PC-9 (cell line): ENCODE measurements around the gene MAN1B1.

Source experiments
- CTCF ChIP-seq: fragments of 200-600 bp; sonication (generic); conservative IDR thresholded peaks from 2 replicates; pipeline ENCODE4 v1.6.1; 2017; ENCODE audit warnings: mixed run types, antibody characterized with exemption, mild to moderate bottlenecking, moderate library complexity
- EZH2 ChIP-seq: fragments of 200-600 bp; sonication (generic); IDR thresholded peaks from 2 replicates; pipeline ENCODE4 v1.8.0; 2017; ENCODE audit warnings: antibody characterized with exemption, low read depth

- no peak for TF ChIP-seq EZH2
- no peak for TF ChIP-seq CTCF
Measured at GRCh38 chr9:137088121-137088520, 1.3 kb downstream of the MAN1B1 start.
